H9 (cell line): Measurements from ENCODE around the gene MYO1D. TPM values are rescaled to one million over a fixed set of nuclear protein-coding genes. Genes with fewer than 3 reads are reported as not detected.

ENCODE experiments used
- DNase-seq: peaks from one replicate; pipeline ENCODE4 v3.0.0-alpha.2; 2017
- H2AFZ ChIP-seq: one replicate; pipeline ENCODE4 v1.6.1; 2013; ENCODE audit warnings: mild to moderate bottlenecking, low read length, control low read depth, moderate library complexity
- H2AK5ac ChIP-seq: 2 replicates; pipeline ENCODE4 v1.6.1; 2013; ENCODE audit warnings: low read length, control low read depth, mixed read lengths; ENCODE audit not compliant: insufficient read length
- H2BK120ac ChIP-seq: one replicate; pipeline ENCODE4 v1.6.1; 2013; ENCODE audit warnings: low read depth, mild to moderate bottlenecking, low read length, control low read depth, inconsistent platforms; ENCODE audit not compliant: poor library complexity, severe bottlenecking
- H2BK12ac ChIP-seq: 2 replicates; pipeline ENCODE4 v1.6.1; 2013; ENCODE audit warnings: low read length, control low read depth, mixed read lengths, low read depth; ENCODE audit not compliant: insufficient read length
- H2BK15ac ChIP-seq: 2 replicates; pipeline ENCODE4 v1.6.1; 2013; ENCODE audit warnings: low read depth, low read length, control low read depth
- H2BK20ac ChIP-seq: one replicate; pipeline ENCODE4 v1.6.1; 2013; ENCODE audit warnings: low read depth, mild to moderate bottlenecking, low read length, control low read depth, inconsistent platforms; ENCODE audit not compliant: poor library complexity, severe bottlenecking
- H2BK5ac ChIP-seq: 2 replicates; pipeline ENCODE4 v1.6.1; 2013; ENCODE audit warnings: low read length, control low read depth, mixed read lengths; ENCODE audit not compliant: insufficient read length
- H3K14ac ChIP-seq: 2 replicates; pipeline ENCODE4 v1.6.1; 2013; ENCODE audit warnings: low read length, control low read depth; ENCODE audit not compliant: insufficient read depth
- H3K18ac ChIP-seq: 2 replicates; pipeline ENCODE4 v1.6.1; 2013; ENCODE audit warnings: low read depth, mild to moderate bottlenecking, mixed read lengths, low read length, control low read depth; ENCODE audit not compliant: insufficient read length
- H3K23ac ChIP-seq: 2 replicates; pipeline ENCODE4 v1.6.1; 2013; ENCODE audit warnings: low read length, control low read depth, mixed read lengths, low read depth; ENCODE audit not compliant: insufficient read length
- H3K23me2 ChIP-seq: 2 replicates; pipeline ENCODE4 v1.6.1; 2013; ENCODE audit warnings: low read depth, mild to moderate bottlenecking, mixed read lengths, low read length, control low read depth; ENCODE audit not compliant: insufficient read length, poor library complexity, severe bottlenecking
- H3K27ac ChIP-seq: 2 replicates; pipeline ENCODE4 v1.5.1; 2013; ENCODE audit warnings: low read length, control low read depth, mixed read lengths, low read depth; ENCODE audit not compliant: insufficient read length
- H3K27me3 ChIP-seq: 2 replicates; pipeline ENCODE4 v1.6.1; 2013; ENCODE audit warnings: low read length, control low read depth, inconsistent platforms; ENCODE audit not compliant: insufficient read depth
- H3K4ac ChIP-seq: 2 replicates; pipeline ENCODE4 v1.6.1; 2013; ENCODE audit warnings: low read depth, mild to moderate bottlenecking, control low read depth, inconsistent platforms, low read length, moderate library complexity
- H3K4me1 ChIP-seq: 2 replicates; pipeline ENCODE4 v1.6.1; 2013; ENCODE audit warnings: low read length, control low read depth, inconsistent platforms; ENCODE audit not compliant: insufficient read depth
- H3K4me2 ChIP-seq: 2 replicates; pipeline ENCODE4 v1.6.1; 2013; ENCODE audit warnings: low read length, control low read depth, mixed read lengths; ENCODE audit not compliant: insufficient read length, insufficient read depth
- H3K56ac ChIP-seq: 2 replicates; pipeline ENCODE4 v1.6.1; 2013; ENCODE audit warnings: low read depth, mild to moderate bottlenecking, mixed read lengths, low read length, control low read depth; ENCODE audit not compliant: insufficient read length
- H3K79me1 ChIP-seq: 2 replicates; pipeline ENCODE4 v1.6.1; 2013; ENCODE audit warnings: low read depth, mild to moderate bottlenecking, moderate library complexity, low read length, control low read depth, inconsistent platforms; ENCODE audit not compliant: insufficient read depth, poor library complexity, severe bottlenecking
- H3K79me2 ChIP-seq: 2 replicates; pipeline ENCODE4 v1.6.1; 2013; ENCODE audit warnings: low read length, control low read depth, inconsistent platforms; ENCODE audit not compliant: insufficient read depth
- H3K9ac ChIP-seq: 2 replicates; pipeline ENCODE4 v1.6.1; 2013; ENCODE audit warnings: low read length, control low read depth, mixed read lengths; ENCODE audit not compliant: insufficient read length; ENCODE audit errors: extremely low read depth
- H3K9me3 ChIP-seq: one replicate; pipeline ENCODE4 v1.6.1; 2013; ENCODE audit warnings: low read depth, low read length, inconsistent platforms; ENCODE audit not compliant: control insufficient read depth
- H3T11ph ChIP-seq: one replicate; pipeline ENCODE4 v1.6.1; 2013; ENCODE audit warnings: mild to moderate bottlenecking, low read length, control low read depth, inconsistent platforms
- H4K20me1 ChIP-seq: one replicate; pipeline ENCODE4 v1.6.1; 2013; ENCODE audit not compliant: control insufficient read depth, insufficient read length, insufficient read depth
- H4K5ac ChIP-seq: 2 replicates; pipeline ENCODE4 v1.6.1; 2013; ENCODE audit warnings: low read depth, mild to moderate bottlenecking, mixed read lengths, low read length, control low read depth; ENCODE audit not compliant: insufficient read length
- H4K8ac ChIP-seq: replicated peaks from 2 replicates; pipeline ENCODE4 v1.6.1; 2013; ENCODE audit warnings: low read length, control low read depth, mixed read lengths, low read depth; ENCODE audit not compliant: insufficient read length
- H4K91ac ChIP-seq: 2 replicates; pipeline ENCODE4 v1.6.1; 2013; ENCODE audit warnings: low read depth, mild to moderate bottlenecking, moderate library complexity, mixed read lengths, low read length, control low read depth; ENCODE audit not compliant: insufficient read length
- H3K27ac Mint-ChIP-seq, 3 experiments: 2 replicates in 2 of 3; 3 replicates in 1 of 3; pipeline ENCODE4 v1.8.0; 2020 to 2021; ENCODE audit warnings: mixed read lengths in 3 of 3, mild to moderate bottlenecking in 1 of 3, moderate library complexity in 1 of 3
- H3K27me3 Mint-ChIP-seq: 2 replicates; pipeline ENCODE4 v1.8.0; 2021; ENCODE audit warnings: low read depth, mild to moderate bottlenecking, moderate library complexity, mixed read lengths
- H3K36me3 Mint-ChIP-seq, 3 experiments: 2 replicates in 2 of 3; 3 replicates in 1 of 3; pipeline ENCODE4 v1.8.0; 2020 to 2021; ENCODE audit warnings: low read depth in 3 of 3, mixed read lengths in 3 of 3; ENCODE audit not compliant: insufficient read depth in 1 of 3
- H3K4me1 Mint-ChIP-seq, 2 experiments: 2 replicates each; pipeline ENCODE4 v1.8.0; 2020; ENCODE audit warnings: mixed read lengths in 2 of 2
- H3K4me3 Mint-ChIP-seq, 2 experiments: 2 replicates in 1 of 2; 3 replicates in 1 of 2; pipeline ENCODE4 v1.8.0; 2020 to 2021; ENCODE audit warnings: mild to moderate bottlenecking in 2 of 2, mixed read lengths in 2 of 2, moderate library complexity in 1 of 2
- H3K9me3 Mint-ChIP-seq, 2 experiments: 2 replicates in 1 of 2; 3 replicates in 1 of 2; pipeline ENCODE4 v1.8.0; 2020; ENCODE audit warnings: mild to moderate bottlenecking in 2 of 2, mixed read lengths in 2 of 2, moderate library complexity in 1 of 2
- WGBS: extraction: QIAGEN DNeasy Blood & Tissue Kit; methylation state at CpG from one replicate; pipeline ENCODE4 v1.1.7; 2013; ENCODE audit warnings: missing lambda C conversion rate, low lambda C conversion rate, mixed read lengths; ENCODE audit not compliant: insufficient read length; ENCODE audit errors: extremely low coverage; 5-methylcytosine and 5-hydroxymethylcytosine counted together
- total RNA-seq: library from RNA; stranded (reverse); gene quantifications from 2 replicates; pipeline ENCODE4 v1.2.1, GENCODE V29; 2021
- TF ChIP-seq, protein P1 (sequence below): fragments of 200-600 bp; sonication (generic); conservative IDR thresholded peaks from 3 replicates; pipeline ENCODE4 v1.8.0; 2021; ENCODE audit warnings: antibody characterized with exemption, mild to moderate bottlenecking

MYO1D gene
- total RNA-seq, 1 experiment from 2014 or later, result 19.0 TPM

DNA sequence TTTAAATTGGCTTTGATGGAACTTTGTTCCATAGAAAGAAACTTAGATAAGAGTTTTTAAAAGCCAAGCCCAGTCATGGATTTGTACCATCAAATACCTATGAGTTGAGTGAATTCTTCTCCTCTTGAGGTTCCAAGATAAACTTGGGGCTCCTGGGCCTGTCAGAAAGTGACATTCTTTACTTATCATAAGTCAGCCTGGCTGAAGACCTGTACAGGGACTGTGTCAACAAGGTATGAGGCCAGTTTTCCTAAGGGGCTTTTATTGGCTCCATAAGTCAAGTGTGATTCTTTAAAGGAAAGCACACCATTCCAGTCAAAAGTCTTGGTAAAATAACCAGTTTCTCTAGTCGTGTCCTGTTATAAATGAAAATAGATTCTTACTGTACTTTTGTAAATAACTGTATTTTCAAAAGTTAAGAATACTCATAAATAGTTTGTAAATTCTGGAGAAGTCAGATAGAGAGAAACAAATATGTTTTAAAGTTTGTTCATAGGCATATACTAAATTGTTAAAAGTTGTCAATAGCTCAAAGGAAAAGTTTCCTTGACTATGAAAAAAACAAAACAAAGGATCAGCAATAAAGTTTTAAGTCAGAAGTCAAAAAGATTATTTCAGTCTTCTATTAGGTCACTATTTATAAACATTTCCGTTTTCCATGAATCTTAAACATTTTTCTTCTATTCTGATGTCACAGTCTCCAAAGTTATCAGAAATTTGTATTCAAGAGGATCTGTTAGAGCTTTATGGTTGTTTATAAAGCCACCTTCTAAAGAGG is 22.5 kb upstream of the MYO1D start:
- Histone ChIP-seq H2BK120ac (no peak overlapping the region), H3K18ac (no peak overlapping the region), H3K4me2 (no peak overlapping the region), H4K8ac (no peak overlapping the region), H3K23me2 (no peaks in the 10 kb centered on the region), H3K79me2 (no peaks in the 10 kb centered on the region), H3K27me3 (no peaks in the 10 kb centered on the region), H3K9ac (no peak overlapping the region), H3K14ac (no peak overlapping the region), H3K56ac (no peak overlapping the region), H3K23ac (no peak overlapping the region), H2AFZ (no peak overlapping the region), H2AK5ac (no peak overlapping the region), H2BK5ac (no peak overlapping the region), H4K5ac (no peak overlapping the region), H2BK12ac (no peak overlapping the region), H2BK20ac (no peak overlapping the region), H2BK15ac (no peak overlapping the region), H3T11ph (no peak overlapping the region), H4K91ac (no peak overlapping the region), H3K9me3 (no peaks in the 10 kb centered on the region), H3K79me1 (no peaks in the 10 kb centered on the region), H3K4ac (no peak overlapping the region), H4K20me1 (no peaks in the 10 kb centered on the region), H3K27ac (no peak overlapping the region), H3K4me1 (no peaks in the 10 kb centered on the region)
- Mint-ChIP-seq H3K27ac (no peak overlapping the region), H3K27me3 (peaks cover 4% of the 10 kb centered on the region; the same call in 1 of the 2 replicates), H3K4me1 (no peaks in the 10 kb centered on the region), H3K36me3 (peaks cover 0 to 9% (median 2%) of the 10 kb centered on the region in 3 experiments; a peak in 3 of 7 replicates), H3K9me3 (peaks cover 9 to 14% of the 10 kb centered on the region in 2 experiments), H3K4me3 (no peak overlapping the region)
- WGBS, result no CpG with 5 or more reads among the region's 2 CpGs
- DNase-seq, result no peak
- TF ChIP-seq, protein P1, sequence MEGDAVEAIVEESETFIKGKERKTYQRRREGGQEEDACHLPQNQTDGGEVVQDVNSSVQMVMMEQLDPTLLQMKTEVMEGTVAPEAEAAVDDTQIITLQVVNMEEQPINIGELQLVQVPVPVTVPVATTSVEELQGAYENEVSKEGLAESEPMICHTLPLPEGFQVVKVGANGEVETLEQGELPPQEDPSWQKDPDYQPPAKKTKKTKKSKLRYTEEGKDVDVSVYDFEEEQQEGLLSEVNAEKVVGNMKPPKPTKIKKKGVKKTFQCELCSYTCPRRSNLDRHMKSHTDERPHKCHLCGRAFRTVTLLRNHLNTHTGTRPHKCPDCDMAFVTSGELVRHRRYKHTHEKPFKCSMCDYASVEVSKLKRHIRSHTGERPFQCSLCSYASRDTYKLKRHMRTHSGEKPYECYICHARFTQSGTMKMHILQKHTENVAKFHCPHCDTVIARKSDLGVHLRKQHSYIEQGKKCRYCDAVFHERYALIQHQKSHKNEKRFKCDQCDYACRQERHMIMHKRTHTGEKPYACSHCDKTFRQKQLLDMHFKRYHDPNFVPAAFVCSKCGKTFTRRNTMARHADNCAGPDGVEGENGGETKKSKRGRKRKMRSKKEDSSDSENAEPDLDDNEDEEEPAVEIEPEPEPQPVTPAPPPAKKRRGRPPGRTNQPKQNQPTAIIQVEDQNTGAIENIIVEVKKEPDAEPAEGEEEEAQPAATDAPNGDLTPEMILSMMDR, result no peak
